GM12874 (cell line): ENCODE measurements around the gene ELOVL3.

Experiments
- CTCF ChIP-seq: IDR thresholded peaks from 2 replicates; pipeline ENCODE4 v1.5.1; 2011; ENCODE audit warnings: low read depth, mild to moderate bottlenecking, control low read depth, low read length, moderate library complexity; ENCODE audit not compliant: insufficient read depth

ELOVL3 gene

GRCh38 chr10:102266670-102267069 is 40.6 kb downstream of the ELOVL3 start:
- TF ChIP-seq CTCF, result no peak

- no peak for TF ChIP-seq CTCF
Measured at GRCh38 chr10:102267748-102268147, 41.6 kb downstream of the ELOVL3 start.

- no peak for TF ChIP-seq CTCF
Measured at GRCh38 chr10:102268375-102268888, 42.3 kb downstream of the ELOVL3 start.

GRCh38 chr10:102269017-102269416 is 42.9 kb downstream of the ELOVL3 start:
- TF ChIP-seq CTCF, result no peak

- no peak for TF ChIP-seq CTCF
Measured at GRCh38 chr10:102274062-102274461, 48.0 kb downstream of the ELOVL3 start.

- no peak for TF ChIP-seq CTCF
Measured at GRCh38 chr10:102275343-102275742, 49.2 kb downstream of the ELOVL3 start.

GRCh38 chr10:102279104-102279503 is 53.0 kb downstream of the ELOVL3 start:
- no peak for TF ChIP-seq CTCF
